ENCODE results near the gene TERT.

TERT gene

DNA sequence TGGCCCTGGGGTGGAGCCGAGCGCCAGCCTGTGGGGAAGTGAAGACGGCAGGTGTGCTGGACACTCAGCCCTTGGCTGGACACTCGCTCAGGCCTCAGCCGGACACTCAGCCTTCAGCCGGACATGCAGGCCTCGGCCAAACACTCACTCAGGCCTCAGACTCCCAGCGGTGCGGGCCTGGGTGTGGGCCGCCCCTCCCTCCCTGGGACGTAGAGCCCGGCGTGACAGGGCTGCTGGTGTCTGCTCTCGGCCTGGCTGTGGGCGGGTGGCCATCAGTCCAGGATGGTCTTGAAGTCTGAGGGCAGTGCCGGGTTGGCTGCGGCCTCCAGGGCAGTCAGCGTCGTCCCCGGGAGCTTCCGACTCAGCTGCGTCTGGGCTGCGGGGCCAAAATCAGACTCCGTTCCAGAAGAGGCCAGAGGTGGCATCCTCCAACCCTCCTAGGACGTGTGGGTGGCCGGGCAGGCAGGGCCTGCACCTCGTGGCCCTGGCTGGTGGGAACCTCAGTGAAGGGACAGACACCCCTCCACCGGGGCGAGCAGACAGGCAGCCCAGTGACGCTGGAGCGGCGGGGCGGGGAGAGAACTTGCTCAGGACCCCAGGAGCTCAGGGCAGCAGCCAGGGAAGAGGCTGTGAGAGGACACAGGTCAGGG, 41.3 kb downstream of the TERT start:
- CTCF ChIA-PET = no interaction called here
- POLR2A ChIA-PET = no interaction called here
- Histone ChIP-seq H3K27ac (ENCODE audit: extremely low read depth, low read depth, low read length) (no peak overlapping the region), H3K36me3 (ENCODE audit: control insufficient read depth in 2 of 2, insufficient read depth in 1 of 2, low read length in 2 of 2) (no peaks in the 10 kb centered on the region), H3K4me1 (ENCODE audit: control insufficient read depth, insufficient read depth, low read length) (no peaks in the 10 kb centered on the region), H3K4me3 (ENCODE audit: low read depth, low read length) (no peak overlapping the region), H3K9me3 (ENCODE audit: control insufficient read depth, insufficient read depth, low read depth, low read length) (no peaks in the 10 kb centered on the region)
- TF ChIP-seq, protein P1, sequence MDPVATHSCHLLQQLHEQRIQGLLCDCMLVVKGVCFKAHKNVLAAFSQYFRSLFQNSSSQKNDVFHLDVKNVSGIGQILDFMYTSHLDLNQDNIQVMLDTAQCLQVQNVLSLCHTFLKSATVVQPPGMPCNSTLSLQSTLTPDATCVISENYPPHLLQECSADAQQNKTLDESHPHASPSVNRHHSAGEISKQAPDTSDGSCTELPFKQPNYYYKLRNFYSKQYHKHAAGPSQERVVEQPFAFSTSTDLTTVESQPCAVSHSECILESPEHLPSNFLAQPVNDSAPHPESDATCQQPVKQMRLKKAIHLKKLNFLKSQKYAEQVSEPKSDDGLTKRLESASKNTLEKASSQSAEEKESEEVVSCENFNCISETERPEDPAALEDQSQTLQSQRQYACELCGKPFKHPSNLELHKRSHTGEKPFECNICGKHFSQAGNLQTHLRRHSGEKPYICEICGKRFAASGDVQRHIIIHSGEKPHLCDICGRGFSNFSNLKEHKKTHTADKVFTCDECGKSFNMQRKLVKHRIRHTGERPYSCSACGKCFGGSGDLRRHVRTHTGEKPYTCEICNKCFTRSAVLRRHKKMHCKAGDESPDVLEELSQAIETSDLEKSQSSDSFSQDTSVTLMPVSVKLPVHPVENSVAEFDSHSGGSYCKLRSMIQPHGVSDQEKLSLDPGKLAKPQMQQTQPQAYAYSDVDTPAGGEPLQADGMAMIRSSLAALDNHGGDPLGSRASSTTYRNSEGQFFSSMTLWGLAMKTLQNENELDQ (tag by site-specific recombination; IDR thresholded peaks at IDR 0.05; ENCODE audit: low read depth) = no peak
- TF ChIP-seq KLF7 (tag by site-specific recombination; IDR thresholded peaks at IDR 0.05; ENCODE audit: borderline replicate concordance) (no peak), ZNF639 (tag by site-specific recombination; IDR thresholded peaks at IDR 0.05) (no peak), ZNF549 (tag by site-specific recombination; IDR thresholded peaks at IDR 0.05) (no peak), ZNF132 (tag by site-specific recombination; IDR thresholded peaks at IDR 0.05; ENCODE audit: borderline replicate concordance) (no peak), ZNF302 (tag by site-specific recombination; IDR thresholded peaks at IDR 0.05; ENCODE audit: low read depth) (no peak), ZNF654 (tag by site-specific recombination; IDR thresholded peaks at IDR 0.05; ENCODE audit: low read depth) (no peak)

DNA sequence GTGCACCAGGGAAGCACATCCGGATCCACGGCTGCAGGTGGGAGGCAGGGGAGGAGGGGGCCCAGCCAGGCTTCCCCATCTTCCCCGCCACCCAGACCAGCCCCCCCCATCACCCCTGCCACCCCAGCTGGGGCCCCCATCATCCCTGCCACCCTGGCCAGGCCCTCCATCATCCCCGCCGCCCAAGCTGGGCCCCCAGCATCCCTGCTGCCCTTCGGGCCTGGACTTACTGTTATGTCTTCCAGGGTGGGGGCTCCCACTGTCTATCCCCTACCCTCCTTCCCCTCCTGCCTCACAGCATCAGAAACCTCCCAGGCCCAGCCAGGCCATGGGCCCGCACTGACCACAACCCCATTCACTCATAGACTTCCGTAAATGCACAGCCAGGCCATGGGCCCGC, 42.2 kb downstream of the TERT start:
- Histone ChIP-seq H3K9me3 (ENCODE audit: control insufficient read depth, insufficient read depth, low read depth, low read length) (no peaks in the 10 kb centered on the region), H3K36me3 (ENCODE audit: control insufficient read depth in 2 of 2, insufficient read depth in 1 of 2, low read length in 2 of 2) (no peaks in the 10 kb centered on the region), H3K27ac (ENCODE audit: extremely low read depth, low read depth, low read length) (no peak overlapping the region), H3K4me1 (ENCODE audit: control insufficient read depth, insufficient read depth, low read length) (no peaks in the 10 kb centered on the region), H3K4me3 (ENCODE audit: low read depth, low read length) (no peak overlapping the region)
- CTCF ChIA-PET = no interaction called here
- TF ChIP-seq ZNF24 (tag by site-specific recombination; IDR thresholded peaks at IDR 0.05) (no peak), ZNF785 (tag by site-specific recombination; IDR thresholded peaks at IDR 0.05) (no peak), SP3 (tag by site-specific recombination; IDR thresholded peaks at IDR 0.05) (no peak), ZNF623 (tag by site-specific recombination; IDR thresholded peaks at IDR 0.05) (no peak), ZBTB8A (tag by site-specific recombination; IDR thresholded peaks at IDR 0.05) (no peak), ZXDB (tag by site-specific recombination; IDR thresholded peaks at IDR 0.05) (no peak), ZNF184 (tag by site-specific recombination; IDR thresholded peaks at IDR 0.05) (no peak), YY2 (tag by site-specific recombination; IDR thresholded peaks at IDR 0.05) (no peak), ZNF768 (tag by site-specific recombination; IDR thresholded peaks at IDR 0.05) (no peak)
- TF ChIP-seq, protein P2, sequence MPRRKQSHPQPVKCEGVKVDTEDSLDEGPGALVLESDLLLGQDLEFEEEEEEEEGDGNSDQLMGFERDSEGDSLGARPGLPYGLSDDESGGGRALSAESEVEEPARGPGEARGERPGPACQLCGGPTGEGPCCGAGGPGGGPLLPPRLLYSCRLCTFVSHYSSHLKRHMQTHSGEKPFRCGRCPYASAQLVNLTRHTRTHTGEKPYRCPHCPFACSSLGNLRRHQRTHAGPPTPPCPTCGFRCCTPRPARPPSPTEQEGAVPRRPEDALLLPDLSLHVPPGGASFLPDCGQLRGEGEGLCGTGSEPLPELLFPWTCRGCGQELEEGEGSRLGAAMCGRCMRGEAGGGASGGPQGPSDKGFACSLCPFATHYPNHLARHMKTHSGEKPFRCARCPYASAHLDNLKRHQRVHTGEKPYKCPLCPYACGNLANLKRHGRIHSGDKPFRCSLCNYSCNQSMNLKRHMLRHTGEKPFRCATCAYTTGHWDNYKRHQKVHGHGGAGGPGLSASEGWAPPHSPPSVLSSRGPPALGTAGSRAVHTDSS (tag by site-specific recombination; IDR thresholded peaks at IDR 0.05) = no peak
- POLR2A ChIA-PET = no interaction called here
